HG02885 (cell line): Measurements from ENCODE around the gene CSF1R.
"Not testable (repeated sequence)": the region's sequence is repeated elsewhere in the genome, so short reads cannot be mapped to it uniquely, and the experiment has no call there.

ENCODE experiments used
- ATAC-seq: cut with Tn5 transposase; IDR thresholded peaks from one replicate; pipeline ENCODE4 v1.9.1; 2021; ENCODE audit warnings: mild to moderate bottlenecking; ENCODE audit not compliant: unreplicated experiment, poor library complexity

CSF1R gene

GRCh38 chr5:150105928-150106615 lies 19.7 kb upstream of the CSF1R start:
- ATAC-seq: no peak

GRCh38 chr5:150104550-150104870 lies 18.2 kb upstream of the CSF1R start:
- ATAC-seq: no peak

- no peak for ATAC-seq
Observed at GRCh38 chr5:150103678-150104549, 17.6 kb upstream of the CSF1R start.

- ATAC-seq: no peak
Observed at GRCh38 chr5:150101023-150101422, 14.7 kb upstream of the CSF1R start.

GRCh38 chr5:150097152-150097551 lies 10.8 kb upstream of the CSF1R start:
- no peak for ATAC-seq

- peak; percentile 79 for ATAC-seq
Observed at GRCh38 chr5:150092159-150092787, 5.9 kb upstream of the CSF1R start.

GRCh38 chr5:150085191-150085912 lies 1.0 kb downstream of the CSF1R start:
- no peak for ATAC-seq

GRCh38 chr5:150084754-150085153 lies 1.6 kb downstream of the CSF1R start:
- ATAC-seq: not testable (repeated sequence)

GRCh38 chr5:150082889-150083288 lies 3.5 kb downstream of the CSF1R start:
- no peak for ATAC-seq

GRCh38 chr5:150082374-150082773 lies 4.0 kb downstream of the CSF1R start:
- no peak for ATAC-seq

GRCh38 chr5:150081541-150082283 lies 4.6 kb downstream of the CSF1R start:
- ATAC-seq: peak; percentile 93

- no peak for ATAC-seq
Observed at GRCh38 chr5:150080696-150081435, 5.5 kb downstream of the CSF1R start.

GRCh38 chr5:150079909-150080461 lies 6.4 kb downstream of the CSF1R start:
- no peak for ATAC-seq

GRCh38 chr5:150078802-150079689 lies 7.3 kb downstream of the CSF1R start:
- no peak for ATAC-seq

- ATAC-seq: no peak
Observed at GRCh38 chr5:150077996-150078801, 8.2 kb downstream of the CSF1R start.

GRCh38 chr5:150077060-150077459 lies 9.3 kb downstream of the CSF1R start:
- no peak for ATAC-seq

GRCh38 chr5:150075806-150076205 lies 10.5 kb downstream of the CSF1R start:
- ATAC-seq: no peak
